ENCODE data around the gene SLC6A6. TPM values are rescaled to one million over a fixed set of nuclear protein-coding genes. Genes with fewer than 3 reads are reported as not detected.

The SLC6A6 gene
- total RNA-seq, 1 donor from 2014 or later, result 32.9 TPM

GRCh38 chr3:14446988-14447570 lies 44.7 kb downstream of the SLC6A6 start:
- TF ChIP-seq CTCF (IDR thresholded peaks at IDR 0.05), result no peak
- no peak for TF ChIP-seq EZH2 (IDR thresholded peaks at IDR 0.05)
- no peaks in the 10 kb centered on the region for H3F3A ChIP-seq (ENCODE audit: low read depth)
- no peak overlapping the region for H3K9ac ChIP-seq
- no peaks in the 10 kb centered on the region for H3K4me1 ChIP-seq
- no peaks in the 10 kb centered on the region for H4K20me1 ChIP-seq (ENCODE audit: low read depth)
- no peaks in the 10 kb centered on the region for H3K27me3 ChIP-seq
- H3K79me2 ChIP-seq (ENCODE audit: low read depth), result no peaks in the 10 kb centered on the region
- H2AFZ ChIP-seq (replicated peaks), result no peak overlapping the region
- peaks cover 43% of the 10 kb centered on the region for H3K36me3 Mint-ChIP-seq
- H3K27ac Mint-ChIP-seq, result no peak overlapping the region
- H3K27me3 Mint-ChIP-seq (ENCODE audit: insufficient read depth, low read depth), result peaks cover 3% of the 10 kb centered on the region
- H3K36me3 ChIP-seq, result peaks cover 6% of the 10 kb centered on the region
- H3K27ac ChIP-seq, result no peak overlapping the region
- no peak for DNase-seq (ENCODE audit: low spot score)
- peaks cover 11% of the 10 kb centered on the region for H3K4me1 Mint-ChIP-seq
- no peak overlapping the region for H3K4me2 ChIP-seq
- no peaks in the 10 kb centered on the region for H3K9me3 ChIP-seq (ENCODE audit: low read depth)
- no peak overlapping the region for H3K4me3 Mint-ChIP-seq
- no peak overlapping the region for H3K4me3 ChIP-seq
- H3K9me3 Mint-ChIP-seq, result no peaks in the 10 kb centered on the region

- no peak overlapping the region for H3K9ac ChIP-seq
- H3K27me3 ChIP-seq, result no peaks in the 10 kb centered on the region
- no peaks in the 10 kb centered on the region for H3K9me3 ChIP-seq (ENCODE audit: low read depth)
- peaks cover 6% of the 10 kb centered on the region for H3K36me3 ChIP-seq
- Mint-ChIP-seq H3K36me3 (peaks cover 43% of the 10 kb centered on the region), H3K4me1 (peaks cover 19% of the 10 kb centered on the region), H3K4me3 (no peak overlapping the region), H3K27ac (no peak overlapping the region), H3K9me3 (no peaks in the 10 kb centered on the region), H3K27me3 (ENCODE audit: insufficient read depth, low read depth) (peaks cover 5% of the 10 kb centered on the region)
- H4K20me1 ChIP-seq (ENCODE audit: low read depth), result no peaks in the 10 kb centered on the region
- DNase-seq (ENCODE audit: low spot score), result no peak
- no peak overlapping the region for H3K4me3 ChIP-seq
- no peaks in the 10 kb centered on the region for H3K79me2 ChIP-seq (ENCODE audit: low read depth)
- no peak overlapping the region for H3K27ac ChIP-seq
- H3K4me2 ChIP-seq, result no peak overlapping the region
- H3F3A ChIP-seq (ENCODE audit: low read depth), result no peaks in the 10 kb centered on the region
- no peaks in the 10 kb centered on the region for H3K4me1 ChIP-seq
- H2AFZ ChIP-seq (replicated peaks), result no peak overlapping the region
- TF ChIP-seq EZH2 (IDR thresholded peaks at IDR 0.05), result no peak
- TF ChIP-seq CTCF (IDR thresholded peaks at IDR 0.05), result no peak
- no peak for TF ChIP-seq EZH2phosphoT487 (IDR thresholded peaks at IDR 0.05)
Observed at GRCh38 chr3:14448063-14448462, 45.7 kb downstream of the SLC6A6 start.

GRCh38 chr3:14448756-14449727 lies 46.6 kb downstream of the SLC6A6 start:
- no peak overlapping the region for H3K4me2 ChIP-seq
- no peak overlapping the region for H3K4me3 ChIP-seq
- no peak overlapping the region for H3K27ac Mint-ChIP-seq
- H3K9ac ChIP-seq, result no peak overlapping the region
- H3K9me3 ChIP-seq (ENCODE audit: low read depth), result no peaks in the 10 kb centered on the region
- no peaks in the 10 kb centered on the region for H3K27me3 ChIP-seq
- peaks cover 42% of the 10 kb centered on the region for H3K36me3 Mint-ChIP-seq
- H3K4me1 ChIP-seq, result no peaks in the 10 kb centered on the region
- H3K79me2 ChIP-seq (ENCODE audit: low read depth), result no peaks in the 10 kb centered on the region
- H3K27ac ChIP-seq, result no peak overlapping the region
- peaks cover 5% of the 10 kb centered on the region for H3K27me3 Mint-ChIP-seq (ENCODE audit: insufficient read depth, low read depth)
- peaks cover 6% of the 10 kb centered on the region for H3K36me3 ChIP-seq
- TF ChIP-seq EZH2 (IDR thresholded peaks at IDR 0.05), result no peak
- no peak for TF ChIP-seq EZH2phosphoT487 (IDR thresholded peaks at IDR 0.05)
- no peak for TF ChIP-seq CTCF (IDR thresholded peaks at IDR 0.05)
- H3K9me3 Mint-ChIP-seq, result no peaks in the 10 kb centered on the region
- peaks cover 29% of the 10 kb centered on the region for H3K4me1 Mint-ChIP-seq
- H3K4me3 Mint-ChIP-seq, result no peak overlapping the region
- H3F3A ChIP-seq (ENCODE audit: low read depth), result no peaks in the 10 kb centered on the region
- no peak overlapping the region for H2AFZ ChIP-seq (replicated peaks)
- H4K20me1 ChIP-seq (ENCODE audit: low read depth), result no peaks in the 10 kb centered on the region
- no peak for DNase-seq (ENCODE audit: low spot score)

Measured in neural progenitor cell (in vitro differentiated cells).